ENCODE data around the gene DNAH6.

- TF ChIP-seq CTCF (IDR thresholded peaks at IDR 0.05): no peak
- no peak for TF ChIP-seq POLR2AphosphoS5 (IDR thresholded peaks at IDR 0.05)
Observed at GRCh38 chr2:84647267-84647666, 131.0 kb downstream of the DNAH6 start.
